AG10803 (cell line): ENCODE data around the gene DOCK11.
A peak's percentile ranks its signal among the peaks of the same experiment; 100 is the strongest.
"Not testable (repeated sequence)": the region's sequence is repeated elsewhere in the genome, so short reads cannot be mapped to it uniquely, and the experiment has no call there.

Source experiments
- DNase-seq: peaks from one replicate; pipeline ENCODE4 v3.0.0; 2010; ENCODE audit warnings: low read depth
- H3K4me3 ChIP-seq: 2 replicates; pipeline ENCODE4 v1.5.1; 2011; ENCODE audit warnings: mild to moderate bottlenecking, low read length, control low read depth
- TF ChIP-seq, protein P1 (sequence below): conservative IDR thresholded peaks from 2 replicates; pipeline ENCODE4 v1.5.1; 2011; ENCODE audit warnings: mild to moderate bottlenecking, low read length, control low read depth, inconsistent platforms

Gene DOCK11

DNA sequence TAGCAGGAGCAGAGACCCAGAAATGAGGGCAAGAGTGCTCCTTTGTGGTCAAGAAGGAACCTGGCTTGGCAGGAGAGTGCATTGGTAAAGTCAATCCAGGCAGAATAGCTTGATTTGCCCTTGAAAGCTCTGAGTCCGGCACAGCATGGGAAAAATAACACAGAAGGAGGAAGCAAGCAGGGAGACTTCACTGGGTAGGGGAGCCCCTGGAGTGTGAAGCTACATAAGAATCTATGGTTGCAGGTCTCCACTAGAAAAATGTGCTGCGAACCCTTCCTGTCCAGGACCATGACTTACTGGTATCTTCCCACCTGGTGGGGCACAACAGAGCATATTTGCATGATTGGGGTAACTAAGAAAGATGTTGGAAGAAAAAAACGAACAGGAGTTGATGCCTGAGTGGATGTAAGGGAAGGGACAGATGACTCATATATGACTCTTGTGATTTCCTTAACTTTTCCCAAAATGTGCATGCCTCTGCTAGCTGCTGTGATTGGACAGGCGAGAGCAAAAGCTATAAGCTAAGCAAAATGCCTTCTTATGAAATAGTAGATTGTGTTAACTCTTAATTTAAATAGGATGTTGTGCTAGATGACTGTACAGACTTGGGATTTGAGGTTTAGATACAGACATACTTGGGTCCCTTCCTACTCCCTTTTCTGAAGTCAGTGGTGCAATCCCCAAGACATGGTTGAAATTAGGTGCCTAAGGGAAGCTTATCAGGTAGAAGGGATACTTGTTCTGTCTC is 235.1 kb downstream of the DOCK11 start:
- peak; percentile 80 for DNase-seq
- TF ChIP-seq, protein P1, sequence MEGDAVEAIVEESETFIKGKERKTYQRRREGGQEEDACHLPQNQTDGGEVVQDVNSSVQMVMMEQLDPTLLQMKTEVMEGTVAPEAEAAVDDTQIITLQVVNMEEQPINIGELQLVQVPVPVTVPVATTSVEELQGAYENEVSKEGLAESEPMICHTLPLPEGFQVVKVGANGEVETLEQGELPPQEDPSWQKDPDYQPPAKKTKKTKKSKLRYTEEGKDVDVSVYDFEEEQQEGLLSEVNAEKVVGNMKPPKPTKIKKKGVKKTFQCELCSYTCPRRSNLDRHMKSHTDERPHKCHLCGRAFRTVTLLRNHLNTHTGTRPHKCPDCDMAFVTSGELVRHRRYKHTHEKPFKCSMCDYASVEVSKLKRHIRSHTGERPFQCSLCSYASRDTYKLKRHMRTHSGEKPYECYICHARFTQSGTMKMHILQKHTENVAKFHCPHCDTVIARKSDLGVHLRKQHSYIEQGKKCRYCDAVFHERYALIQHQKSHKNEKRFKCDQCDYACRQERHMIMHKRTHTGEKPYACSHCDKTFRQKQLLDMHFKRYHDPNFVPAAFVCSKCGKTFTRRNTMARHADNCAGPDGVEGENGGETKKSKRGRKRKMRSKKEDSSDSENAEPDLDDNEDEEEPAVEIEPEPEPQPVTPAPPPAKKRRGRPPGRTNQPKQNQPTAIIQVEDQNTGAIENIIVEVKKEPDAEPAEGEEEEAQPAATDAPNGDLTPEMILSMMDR = no peak

DNA sequence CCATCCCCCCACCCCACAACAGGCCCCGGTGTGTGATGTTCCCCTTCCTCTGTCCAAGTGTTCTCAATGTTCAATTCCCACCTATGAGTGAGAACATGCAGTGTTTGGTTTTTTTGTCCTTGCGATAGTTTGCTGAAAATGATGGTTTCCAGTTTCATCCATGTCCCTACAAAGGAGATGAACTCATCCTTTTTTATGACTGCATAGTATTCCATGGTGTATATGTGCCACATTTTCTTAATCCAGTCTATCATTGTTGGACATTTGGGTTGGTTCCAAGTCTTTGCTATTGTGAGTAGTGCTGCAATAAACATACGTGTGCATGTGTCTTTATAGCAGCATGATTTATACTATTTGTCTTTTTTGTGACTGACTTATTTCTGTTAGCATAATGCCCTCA is 236.9 kb downstream of the DOCK11 start:
- DNase-seq = not testable (repeated sequence)

More for the DNA sequence above, 235.1 kb downstream of the DOCK11 start:
- H3K4me3 ChIP-seq = no peak overlapping the region

DNA sequence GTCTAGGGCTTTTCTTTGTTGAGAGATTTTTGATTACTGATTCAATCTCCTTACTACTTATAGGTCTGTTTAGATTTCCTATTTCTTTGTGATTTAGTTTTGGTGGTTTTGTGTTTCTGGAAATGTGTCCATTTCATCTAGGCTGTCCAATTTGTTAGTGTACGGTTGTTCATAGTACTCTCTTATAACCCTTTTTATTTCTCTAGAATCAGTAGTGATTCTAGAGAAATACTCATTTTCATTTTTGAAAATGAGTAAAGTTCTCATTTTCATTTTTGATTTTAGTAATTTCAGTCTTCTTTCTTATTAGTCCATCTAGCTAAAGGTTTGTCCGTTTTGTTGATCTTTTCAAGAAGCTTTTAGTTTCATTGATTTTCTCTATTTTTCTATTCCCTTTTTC is 239.3 kb downstream of the DOCK11 start:
- no peak overlapping the region for H3K4me3 ChIP-seq
- TF ChIP-seq, protein P1 = no peak
- DNase-seq = no peak

More for the DNA sequence above, 236.9 kb downstream of the DOCK11 start:
- H3K4me3 ChIP-seq = not testable (repeated sequence)
